ENCODE data around the gene TLE3.

The TLE3 gene

GRCh38 chr15:69999392-70000085 is 98.2 kb downstream of the TLE3 start:
- DNase-seq, result no peak

GRCh38 chr15:69998541-69999391 is 99.0 kb downstream of the TLE3 start:
- DNase-seq, result no peak

- DNase-seq, result no peak
Observed at GRCh38 chr15:69997813-69998212, 99.9 kb downstream of the TLE3 start.

All from stimulated activated CD4-positive, alpha-beta T cell treated with anti-CD3 and anti-CD28 coated beads, Interleukin-4, amount 100 ng/mL, for 1 hour (primary cell).